ENCODE measurements around the gene ATP11A.

The ATP11A gene

GRCh38 chr13:112895521-112896465 is 206.0 kb downstream of the ATP11A start:
- H3K9me3 ChIP-seq (ENCODE audit: control insufficient read depth in 1 of 2, low read length in 2 of 2), result no peaks in the 10 kb centered on the region
- peaks cover 11% of the 10 kb centered on the region for H3K27me3 ChIP-seq (ENCODE audit: low read depth, low read length)
- peak overlapping the region in 1 of 2 donors; percentile 46 for H3K4me3 ChIP-seq (ENCODE audit: low read depth in 1 of 2, low read length in 2 of 2)
- peaks cover 3 to 18% of the 10 kb centered on the region in 2 donors for H3K4me1 ChIP-seq (ENCODE audit: control insufficient read depth in 1 of 2, insufficient read depth in 2 of 2, low read length in 2 of 2)
- H3K27ac ChIP-seq (ENCODE audit: low read length), result no peak overlapping the region
- H3K36me3 ChIP-seq (ENCODE audit: control insufficient read depth in 1 of 2, insufficient read depth in 2 of 2, low read length in 2 of 2), result no peaks in the 10 kb centered on the region

- H3K27ac ChIP-seq (ENCODE audit: low read length), result no peak overlapping the region
Observed at GRCh38 chr13:112896736-112897602, 207.1 kb downstream of the ATP11A start.

GRCh38 chr13:112897603-112897955 is 207.7 kb downstream of the ATP11A start:
- Histone ChIP-seq H3K4me3 (ENCODE audit: low read depth in 1 of 2, low read length in 2 of 2) (no peak overlapping the region), H3K4me1 (ENCODE audit: control insufficient read depth in 1 of 2, insufficient read depth in 2 of 2, low read length in 2 of 2) (peaks cover 0 to 18% of the 10 kb centered on the region in 2 donors), H3K9me3 (ENCODE audit: control insufficient read depth in 1 of 2, low read length in 2 of 2) (no peaks in the 10 kb centered on the region), H3K36me3 (ENCODE audit: control insufficient read depth in 1 of 2, insufficient read depth in 2 of 2, low read length in 2 of 2) (no peaks in the 10 kb centered on the region), H3K27ac (ENCODE audit: low read length) (no peak overlapping the region), H3K27me3 (ENCODE audit: low read depth, low read length) (peaks cover 8% of the 10 kb centered on the region)

More at GRCh38 chr13:112896736-112897602, 207.1 kb downstream of the ATP11A start:
- Histone ChIP-seq H3K4me1 (ENCODE audit: control insufficient read depth in 1 of 2, insufficient read depth in 2 of 2, low read length in 2 of 2) (peaks cover 3 to 18% of the 10 kb centered on the region in 2 donors), H3K36me3 (ENCODE audit: control insufficient read depth in 1 of 2, insufficient read depth in 2 of 2, low read length in 2 of 2) (no peaks in the 10 kb centered on the region), H3K27me3 (ENCODE audit: low read depth, low read length) (peaks cover 10% of the 10 kb centered on the region), H3K4me3 (ENCODE audit: low read depth in 1 of 2, low read length in 2 of 2) (no peak overlapping the region), H3K9me3 (ENCODE audit: control insufficient read depth in 1 of 2, low read length in 2 of 2) (no peaks in the 10 kb centered on the region)

- Histone ChIP-seq H3K4me3 (ENCODE audit: low read depth in 1 of 2, low read length in 2 of 2) (no peak overlapping the region), H3K9me3 (ENCODE audit: control insufficient read depth in 1 of 2, low read length in 2 of 2) (no peaks in the 10 kb centered on the region), H3K27me3 (ENCODE audit: low read depth, low read length) (peaks cover 8% of the 10 kb centered on the region), H3K36me3 (ENCODE audit: control insufficient read depth in 1 of 2, insufficient read depth in 2 of 2, low read length in 2 of 2) (no peaks in the 10 kb centered on the region), H3K27ac (ENCODE audit: low read length) (no peak overlapping the region), H3K4me1 (ENCODE audit: control insufficient read depth in 1 of 2, insufficient read depth in 2 of 2, low read length in 2 of 2) (peaks cover 0 to 18% of the 10 kb centered on the region in 2 donors)
Observed at GRCh38 chr13:112897956-112898620, 208.2 kb downstream of the ATP11A start.

- no peaks in the 10 kb centered on the region for H3K36me3 ChIP-seq (ENCODE audit: control insufficient read depth in 1 of 2, insufficient read depth in 2 of 2, low read length in 2 of 2)
- peaks cover 8% of the 10 kb centered on the region for H3K27me3 ChIP-seq (ENCODE audit: low read depth, low read length)
- H3K9me3 ChIP-seq (ENCODE audit: control insufficient read depth in 1 of 2, low read length in 2 of 2), result no peaks in the 10 kb centered on the region
Observed at GRCh38 chr13:112898621-112899280, 208.9 kb downstream of the ATP11A start.

GRCh38 chr13:112899281-112900225 is 209.7 kb downstream of the ATP11A start:
- Histone ChIP-seq H3K36me3 (ENCODE audit: control insufficient read depth in 1 of 2, insufficient read depth in 2 of 2, low read length in 2 of 2) (no peaks in the 10 kb centered on the region), H3K4me1 (ENCODE audit: control insufficient read depth in 1 of 2, insufficient read depth in 2 of 2, low read length in 2 of 2) (peaks cover 0 to 9% of the 10 kb centered on the region in 2 donors), H3K27me3 (ENCODE audit: low read depth, low read length) (peaks cover 8% of the 10 kb centered on the region), H3K9me3 (ENCODE audit: control insufficient read depth in 1 of 2, low read length in 2 of 2) (peaks cover 0 to 3% of the 10 kb centered on the region in 2 donors), H3K27ac (ENCODE audit: low read length) (no peak overlapping the region), H3K4me3 (ENCODE audit: low read depth in 1 of 2, low read length in 2 of 2) (no peak overlapping the region)

More at GRCh38 chr13:112898621-112899280, 208.9 kb downstream of the ATP11A start:
- Histone ChIP-seq H3K4me3 (ENCODE audit: low read depth in 1 of 2, low read length in 2 of 2) (no peak overlapping the region), H3K27ac (ENCODE audit: low read length) (no peak overlapping the region), H3K4me1 (ENCODE audit: control insufficient read depth in 1 of 2, insufficient read depth in 2 of 2, low read length in 2 of 2) (peaks cover 0 to 13% of the 10 kb centered on the region in 2 donors)

GRCh38 chr13:112900226-112900600 is 210.4 kb downstream of the ATP11A start:
- H3K36me3 ChIP-seq (ENCODE audit: control insufficient read depth in 1 of 2, insufficient read depth in 2 of 2, low read length in 2 of 2), result no peaks in the 10 kb centered on the region
- H3K4me1 ChIP-seq (ENCODE audit: control insufficient read depth in 1 of 2, insufficient read depth in 2 of 2, low read length in 2 of 2), result peaks cover 0 to 3% of the 10 kb centered on the region in 2 donors
- H3K27ac ChIP-seq (ENCODE audit: low read length), result no peak overlapping the region
- H3K27me3 ChIP-seq (ENCODE audit: low read depth, low read length), result peaks cover 8% of the 10 kb centered on the region
- H3K9me3 ChIP-seq (ENCODE audit: control insufficient read depth in 1 of 2, low read length in 2 of 2), result peaks cover 0 to 9% of the 10 kb centered on the region in 2 donors
- H3K4me3 ChIP-seq (ENCODE audit: low read depth in 1 of 2, low read length in 2 of 2), result no peak overlapping the region

- Histone ChIP-seq H3K36me3 (ENCODE audit: control insufficient read depth in 1 of 2, insufficient read depth in 2 of 2, low read length in 2 of 2) (no peaks in the 10 kb centered on the region), H3K27me3 (ENCODE audit: low read depth, low read length) (peaks cover 6% of the 10 kb centered on the region), H3K9me3 (ENCODE audit: control insufficient read depth in 1 of 2, low read length in 2 of 2) (peaks cover 0 to 9% of the 10 kb centered on the region in 2 donors), H3K27ac (ENCODE audit: low read length) (no peak overlapping the region), H3K4me1 (ENCODE audit: control insufficient read depth in 1 of 2, insufficient read depth in 2 of 2, low read length in 2 of 2) (no peaks in the 10 kb centered on the region), H3K4me3 (ENCODE audit: low read depth in 1 of 2, low read length in 2 of 2) (no peak overlapping the region)
Observed at GRCh38 chr13:112900691-112901091, 210.9 kb downstream of the ATP11A start.

GRCh38 chr13:112902101-112902651 is 212.3 kb downstream of the ATP11A start:
- H3K4me1 ChIP-seq (ENCODE audit: control insufficient read depth in 1 of 2, insufficient read depth in 2 of 2, low read length in 2 of 2), result no peaks in the 10 kb centered on the region
- no peak overlapping the region for H3K27ac ChIP-seq (ENCODE audit: low read length)
- no peaks in the 10 kb centered on the region for H3K36me3 ChIP-seq (ENCODE audit: control insufficient read depth in 1 of 2, insufficient read depth in 2 of 2, low read length in 2 of 2)
- no peak overlapping the region for H3K4me3 ChIP-seq (ENCODE audit: low read depth in 1 of 2, low read length in 2 of 2)
- peaks cover 0 to 9% of the 10 kb centered on the region in 2 donors for H3K9me3 ChIP-seq (ENCODE audit: control insufficient read depth in 1 of 2, low read length in 2 of 2)
- H3K27me3 ChIP-seq (ENCODE audit: low read depth, low read length), result no peaks in the 10 kb centered on the region

Data from muscle layer of duodenum (tissue), 2 donors.